Measurements from ENCODE around the gene LIN7A. TPM values are rescaled to one million over a fixed set of nuclear protein-coding genes. Genes with fewer than 3 reads are reported as not detected.

Gene LIN7A
- total RNA-seq, 2 experiments from 2014 or later, result not detected

DNA sequence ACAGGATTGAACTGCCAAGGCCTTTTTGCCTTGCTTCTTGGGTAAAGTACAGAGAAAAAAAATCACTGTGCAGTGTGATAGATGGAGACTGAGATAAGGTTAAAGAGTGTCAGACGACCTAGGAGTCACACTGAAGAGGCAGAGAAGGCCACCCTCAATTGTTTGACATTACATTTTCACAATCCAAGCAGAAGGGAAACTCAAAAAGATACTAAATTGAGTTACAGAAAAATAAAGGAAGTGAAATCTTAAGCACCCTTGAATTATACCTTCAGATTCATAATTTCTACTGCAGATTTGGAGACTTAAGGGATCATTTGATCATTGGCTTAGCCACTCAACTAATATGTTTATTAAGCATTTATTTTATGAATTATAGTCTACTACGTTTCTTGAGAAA, 123.9 kb downstream of the LIN7A start:
- H3K4me3 ChIP-seq (ENCODE audit: low read length), result no peak overlapping the region
- ChIA-PET CTCF (no interaction called here), POLR2A (no interaction called here)
- Mint-ChIP-seq H3K4me1 (ENCODE audit: low read depth) (no peaks in the 10 kb centered on the region), H3K27ac (no peak overlapping the region), H3K4me3 (no peak overlapping the region), H3K27me3 (no peaks in the 10 kb centered on the region), H3K36me3 (ENCODE audit: low read depth) (no peaks in the 10 kb centered on the region), H3K9me3 (peaks cover 2% of the 10 kb centered on the region)
- H3K36me3 ChIP-seq (ENCODE audit: insufficient read depth, low read length), result no peaks in the 10 kb centered on the region
- no peak for DNase-seq
- H3K9me3 ChIP-seq (ENCODE audit: control insufficient read depth in 1 of 2, insufficient read depth in 1 of 2, low read length in 2 of 2), result peaks cover 0 to 7% of the 10 kb centered on the region in 2 experiments
- H3K4me1 ChIP-seq (ENCODE audit: insufficient read depth, low read length), result no peaks in the 10 kb centered on the region
- ATAC-seq (ENCODE audit: poor library complexity), result no peak
- intact Hi-C loops (cut with DNase I, micrococcal nuclease), result no loop called here
- TF ChIP-seq, protein P1, sequence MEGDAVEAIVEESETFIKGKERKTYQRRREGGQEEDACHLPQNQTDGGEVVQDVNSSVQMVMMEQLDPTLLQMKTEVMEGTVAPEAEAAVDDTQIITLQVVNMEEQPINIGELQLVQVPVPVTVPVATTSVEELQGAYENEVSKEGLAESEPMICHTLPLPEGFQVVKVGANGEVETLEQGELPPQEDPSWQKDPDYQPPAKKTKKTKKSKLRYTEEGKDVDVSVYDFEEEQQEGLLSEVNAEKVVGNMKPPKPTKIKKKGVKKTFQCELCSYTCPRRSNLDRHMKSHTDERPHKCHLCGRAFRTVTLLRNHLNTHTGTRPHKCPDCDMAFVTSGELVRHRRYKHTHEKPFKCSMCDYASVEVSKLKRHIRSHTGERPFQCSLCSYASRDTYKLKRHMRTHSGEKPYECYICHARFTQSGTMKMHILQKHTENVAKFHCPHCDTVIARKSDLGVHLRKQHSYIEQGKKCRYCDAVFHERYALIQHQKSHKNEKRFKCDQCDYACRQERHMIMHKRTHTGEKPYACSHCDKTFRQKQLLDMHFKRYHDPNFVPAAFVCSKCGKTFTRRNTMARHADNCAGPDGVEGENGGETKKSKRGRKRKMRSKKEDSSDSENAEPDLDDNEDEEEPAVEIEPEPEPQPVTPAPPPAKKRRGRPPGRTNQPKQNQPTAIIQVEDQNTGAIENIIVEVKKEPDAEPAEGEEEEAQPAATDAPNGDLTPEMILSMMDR (IDR thresholded peaks at IDR 0.05), result no peak
- no peak overlapping the region for H3K27ac ChIP-seq (ENCODE audit: low read depth in 1 of 2, low read length in 2 of 2)
- H3K27me3 ChIP-seq (ENCODE audit: control insufficient read depth in 1 of 2, insufficient read depth in 2 of 2, low read length in 2 of 2), result no peaks in the 10 kb centered on the region

DNA sequence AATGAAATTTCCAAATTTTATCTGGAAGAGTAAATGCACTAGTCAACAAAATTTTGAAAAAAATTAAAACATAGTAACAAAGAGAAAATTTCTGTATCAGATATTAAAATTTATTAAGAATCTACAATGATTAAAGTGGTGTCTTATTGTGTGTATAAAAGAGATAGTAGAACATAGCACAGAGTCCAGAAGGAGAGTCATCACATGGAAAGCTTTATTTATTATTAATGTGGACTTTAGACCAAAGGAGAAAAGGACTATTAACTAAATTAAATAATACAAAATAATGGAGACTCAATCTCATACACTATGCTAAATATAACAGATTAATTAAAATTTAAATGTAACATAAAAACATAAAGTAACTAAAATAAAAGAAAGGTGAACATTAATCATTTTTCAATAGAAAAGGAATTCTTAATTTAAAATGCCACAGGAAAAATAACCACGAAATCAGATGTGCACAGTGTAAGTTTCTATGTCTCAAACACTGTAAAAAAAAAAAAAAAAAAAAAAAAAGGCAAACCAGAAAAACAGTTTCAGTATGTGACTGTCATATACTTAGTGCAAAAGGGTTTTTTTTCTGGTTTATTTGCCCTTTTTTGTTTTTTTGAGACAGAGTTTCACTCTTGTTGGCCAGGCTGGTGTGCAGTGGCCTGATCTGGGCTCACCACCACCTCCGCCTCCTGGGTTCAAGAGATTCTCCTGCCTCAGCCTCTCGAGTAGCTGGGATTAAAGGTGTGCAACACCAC, 125.6 kb downstream of the LIN7A start:
- H3K4me3 Mint-ChIP-seq, result no peak overlapping the region
- H3K27me3 Mint-ChIP-seq, result no peaks in the 10 kb centered on the region
- TF ChIP-seq, protein P1 (IDR thresholded peaks at IDR 0.05), result no peak
- POLR2A ChIA-PET, result no interaction called here
- Histone ChIP-seq H3K27ac (ENCODE audit: low read depth in 1 of 2, low read length in 2 of 2) (no peak overlapping the region), H3K4me3 (ENCODE audit: low read length) (no peak overlapping the region), H3K4me1 (ENCODE audit: insufficient read depth, low read length) (no peaks in the 10 kb centered on the region), H3K9me3 (ENCODE audit: control insufficient read depth in 1 of 2, insufficient read depth in 1 of 2, low read length in 2 of 2) (peaks cover 0 to 7% of the 10 kb centered on the region in 2 experiments), H3K36me3 (ENCODE audit: insufficient read depth, low read length) (no peaks in the 10 kb centered on the region), H3K27me3 (ENCODE audit: control insufficient read depth in 1 of 2, insufficient read depth in 2 of 2, low read length in 2 of 2) (no peaks in the 10 kb centered on the region)
- ATAC-seq (ENCODE audit: poor library complexity) (no peak), DNase-seq (no peak)
- H3K27ac Mint-ChIP-seq, result no peak overlapping the region
- no peaks in the 10 kb centered on the region for H3K4me1 Mint-ChIP-seq (ENCODE audit: low read depth)
- intact Hi-C loops (cut with DNase I, micrococcal nuclease), result no loop called here
- H3K9me3 Mint-ChIP-seq, result no peaks in the 10 kb centered on the region
- no peaks in the 10 kb centered on the region for H3K36me3 Mint-ChIP-seq (ENCODE audit: low read depth)
- CTCF ChIA-PET, result no interaction called here

DNA sequence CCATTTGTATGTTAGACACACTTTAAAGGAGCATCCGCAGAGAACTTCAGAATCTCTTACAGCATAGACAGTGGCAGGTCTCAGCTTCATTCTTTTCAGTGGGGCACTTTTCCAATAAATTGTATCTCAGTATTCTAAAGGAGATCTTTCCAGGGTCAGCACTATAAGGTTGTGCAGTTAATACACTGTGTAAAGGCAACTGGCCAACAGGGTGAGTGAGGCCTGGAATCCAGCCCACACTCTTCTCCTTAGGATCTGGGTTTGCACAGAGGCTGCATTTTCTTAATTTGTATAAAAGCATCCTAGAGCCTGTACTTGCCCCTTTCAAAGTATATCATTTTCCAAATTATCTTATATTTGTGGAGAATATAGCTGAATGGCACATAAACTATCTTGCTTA, 126.9 kb downstream of the LIN7A start:
- H3K27me3 Mint-ChIP-seq, result no peaks in the 10 kb centered on the region
- no peaks in the 10 kb centered on the region for H3K36me3 ChIP-seq (ENCODE audit: insufficient read depth, low read length)
- POLR2A ChIA-PET, result no interaction called here
- intact Hi-C loops (cut with DNase I, micrococcal nuclease), result no loop called here
- CTCF ChIA-PET, result interaction anchor here (0.6 kb wide), 1 partner anchor 69 kb away, joined by 3 read pairs; no protein-coding TSS in a partner anchor
- no peak overlapping the region for H3K4me3 ChIP-seq (ENCODE audit: low read length)
- H3K27me3 ChIP-seq (ENCODE audit: control insufficient read depth in 1 of 2, insufficient read depth in 2 of 2, low read length in 2 of 2), result no peaks in the 10 kb centered on the region
- H3K4me1 ChIP-seq (ENCODE audit: insufficient read depth, low read length), result no peaks in the 10 kb centered on the region
- TF ChIP-seq, protein P1 (IDR thresholded peaks at IDR 0.05), result no peak
- no peaks in the 10 kb centered on the region for H3K36me3 Mint-ChIP-seq (ENCODE audit: low read depth)
- no peaks in the 10 kb centered on the region for H3K9me3 Mint-ChIP-seq
- no peak overlapping the region for H3K4me3 Mint-ChIP-seq
- H3K4me1 Mint-ChIP-seq (ENCODE audit: low read depth), result no peaks in the 10 kb centered on the region
- no peak for ATAC-seq (ENCODE audit: poor library complexity)
- H3K27ac ChIP-seq (ENCODE audit: low read depth in 1 of 2, low read length in 2 of 2), result no peak overlapping the region
- peaks cover 0 to 4% of the 10 kb centered on the region in 2 experiments for H3K9me3 ChIP-seq (ENCODE audit: control insufficient read depth in 1 of 2, insufficient read depth in 1 of 2, low read length in 2 of 2)
- no peak for DNase-seq
- no peak overlapping the region for H3K27ac Mint-ChIP-seq

Data from CD4-positive, alpha-beta T cell (primary cell).